Ascending aorta (tissue), 2 donors: ENCODE results near the gene EFHB. TPM values are rescaled to one million over a fixed set of nuclear protein-coding genes. Genes with fewer than 3 reads are reported as not detected.
A peak's percentile ranks its signal among the peaks of the same experiment; 100 is the strongest.
"Not testable (repeated sequence)": the region's sequence is repeated elsewhere in the genome, so short reads cannot be mapped to it uniquely, and the experiment has no call there.

ENCODE experiments used
- DNase-seq, 2 donors: peaks; one replicate each; pipeline ENCODE4 v3.0.0-alpha.2; 2019; ENCODE audit warnings: low spot score in 2 of 2
- H3K27ac ChIP-seq, 2 donors: fragments of 200-600 bp; sonication (generic); one replicate each; pipeline ENCODE4 v1.5.1; 2016 to 2017; ENCODE audit warnings: mild to moderate bottlenecking in 1 of 2
- H3K27me3 ChIP-seq: fragments of 200-600 bp; sonication (generic); one replicate; pipeline ENCODE4 v1.5.1; 2017
- H3K36me3 ChIP-seq, 2 donors: fragments of 200-600 bp; sonication (generic); one replicate each; pipeline ENCODE4 v1.5.1; 2016
- H3K4me1 ChIP-seq, 2 donors: fragments of 200-600 bp; sonication (generic); one replicate each; pipeline ENCODE4 v1.5.1; 2016 to 2017; ENCODE audit warnings: mild to moderate bottlenecking in 1 of 2
- H3K4me3 ChIP-seq, 2 donors: fragments of 200-600 bp; sonication (generic); one replicate each; pipeline ENCODE4 v1.5.1; 2016 to 2017; ENCODE audit warnings: mild to moderate bottlenecking in 1 of 2
- H3K9me3 ChIP-seq, 2 donors: fragments of 200-600 bp; sonication (generic); one replicate each; pipeline ENCODE4 v1.5.1; 2016
- CTCF ChIP-seq, 3 experiments: fragments of 200-600 bp in 2 of 3; fragments of 450-650 bp in 1 of 3; sonication (generic) in 2 of 3; IDR thresholded peaks; one replicate each; pipeline ENCODE4 v1.5.1; 2016 to 2019; ENCODE audit warnings: antibody characterized with exemption in 3 of 3, mild to moderate bottlenecking in 1 of 3, moderate library complexity in 1 of 3
- intact Hi-C: fragments of 100-400 bp; cut with DNase I; formaldehyde crosslinking; loops from one replicate; pipeline ENCODE4 v1.15.1; 2023
- total RNA-seq: library from RNA; depleted of rRNA; stranded (reverse); fragments of >200 nt; gene quantifications from one replicate; pipeline ENCODE4 v1.1.0, GENCODE V29; 2016

EFHB gene
- total RNA-seq, 1 donor from 2014 or later = not detected

- no peak for TF ChIP-seq CTCF (IDR thresholded peaks at IDR 0.05)
- Histone ChIP-seq H3K27ac (no peak overlapping the region), H3K4me3 (no peak overlapping the region), H3K4me1 (peaks cover 0 to 3% of the 10 kb centered on the region in 2 donors), H3K36me3 (no peaks in the 10 kb centered on the region), H3K27me3 (no peaks in the 10 kb centered on the region), H3K9me3 (no peaks in the 10 kb centered on the region)
- DNase-seq = no peak
- intact Hi-C loops = no loop called here
Observed at GRCh38 chr3:19886404-19886803, 47.6 kb downstream of the EFHB start.

- intact Hi-C loops = no loop called here
- Histone ChIP-seq H3K4me3 (no peak overlapping the region), H3K27me3 (no peaks in the 10 kb centered on the region), H3K36me3 (no peaks in the 10 kb centered on the region), H3K4me1 (peaks cover 0 to 3% of the 10 kb centered on the region in 2 donors), H3K9me3 (no peaks in the 10 kb centered on the region), H3K27ac (no peak overlapping the region)
- TF ChIP-seq CTCF (IDR thresholded peaks at IDR 0.05) = peak in 2 of 3 experiments; percentile 33 to 50
- DNase-seq = no peak
Observed at GRCh38 chr3:19885468-19885867, 48.5 kb downstream of the EFHB start.

- TF ChIP-seq CTCF (IDR thresholded peaks at IDR 0.05) = no peak
- H3K4me3 ChIP-seq = no peak overlapping the region
- intact Hi-C loops = no loop called here
- no peak overlapping the region for H3K27ac ChIP-seq
- no peaks in the 10 kb centered on the region for H3K27me3 ChIP-seq
- DNase-seq = no peak
- H3K36me3 ChIP-seq = no peaks in the 10 kb centered on the region
- H3K9me3 ChIP-seq = no peaks in the 10 kb centered on the region
- no peaks in the 10 kb centered on the region for H3K4me1 ChIP-seq
Observed at GRCh38 chr3:19881852-19882251, 52.2 kb downstream of the EFHB start.

DNA sequence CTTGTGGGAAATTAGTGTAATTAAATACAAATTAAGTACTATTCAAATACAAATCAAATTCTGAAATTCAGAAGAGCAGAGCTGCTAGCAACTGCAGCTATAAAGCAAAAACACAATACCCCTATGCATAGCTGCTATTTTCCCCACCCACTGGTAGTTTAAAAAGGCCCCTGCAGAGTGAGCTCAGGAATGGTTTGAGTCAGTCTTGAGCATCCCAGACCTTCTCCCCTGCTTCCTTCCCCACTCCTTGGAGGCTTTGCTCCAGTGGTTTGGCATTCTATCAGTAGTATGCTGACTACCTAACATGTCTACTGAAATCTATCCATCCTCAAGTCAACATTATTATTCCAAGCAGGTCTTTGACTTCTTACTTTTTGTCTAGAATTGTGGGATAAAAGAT is 53.0 kb downstream of the EFHB start:
- no peak for DNase-seq
- Histone ChIP-seq H3K27me3 (no peaks in the 10 kb centered on the region), H3K27ac (no peak overlapping the region), H3K4me3 (no peak overlapping the region), H3K36me3 (no peaks in the 10 kb centered on the region), H3K9me3 (no peaks in the 10 kb centered on the region), H3K4me1 (no peaks in the 10 kb centered on the region)
- intact Hi-C loops = no loop called here
- TF ChIP-seq CTCF (IDR thresholded peaks at IDR 0.05) = no peak

DNA sequence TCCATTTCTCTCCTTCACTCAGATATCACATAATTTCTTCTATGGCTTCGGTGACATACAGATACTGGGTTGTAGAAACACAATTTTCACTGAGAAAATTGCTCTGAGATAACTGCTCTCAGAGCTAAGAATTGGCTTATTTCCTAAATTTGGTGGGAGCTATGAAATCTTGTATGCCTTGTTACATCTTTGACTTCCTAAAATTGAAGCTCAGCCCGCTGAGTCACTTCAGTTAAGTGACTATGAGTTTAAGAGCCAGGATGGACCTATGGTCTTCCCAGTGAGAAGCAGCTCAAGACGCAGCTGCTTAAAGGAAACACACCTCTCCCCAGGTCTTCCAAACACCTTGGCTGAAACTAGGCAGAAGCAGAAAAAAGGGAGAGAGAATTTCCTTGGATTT is 56.4 kb downstream of the EFHB start:
- Histone ChIP-seq H3K36me3 (no peaks in the 10 kb centered on the region), H3K27ac (no peak overlapping the region)
- no peak for TF ChIP-seq CTCF (IDR thresholded peaks at IDR 0.05)

GRCh38 chr3:19866751-19867347 is 67.2 kb downstream of the EFHB start:
- TF ChIP-seq CTCF (IDR thresholded peaks at IDR 0.05) = peak; percentile 57 to 76 (median 61)
- Histone ChIP-seq H3K27ac (no peak overlapping the region), H3K36me3 (no peaks in the 10 kb centered on the region), H3K4me1 (no peaks in the 10 kb centered on the region), H3K27me3 (no peaks in the 10 kb centered on the region), H3K9me3 (no peaks in the 10 kb centered on the region), H3K4me3 (no peak overlapping the region)
- peak in 1 of 2 donors; percentile 73 for DNase-seq
- intact Hi-C loops = loop anchor here (1.0 to 5.0 kb wide), 4 partner anchors 521 to 820 kb away; partner anchors contain the start of gene KCNH8

More for the DNA sequence above, 56.4 kb downstream of the EFHB start:
- Histone ChIP-seq H3K4me1 (no peaks in the 10 kb centered on the region), H3K4me3 (no peak overlapping the region), H3K9me3 (no peaks in the 10 kb centered on the region), H3K27me3 (no peaks in the 10 kb centered on the region)
- intact Hi-C loops = no loop called here
- no peak for DNase-seq

DNA sequence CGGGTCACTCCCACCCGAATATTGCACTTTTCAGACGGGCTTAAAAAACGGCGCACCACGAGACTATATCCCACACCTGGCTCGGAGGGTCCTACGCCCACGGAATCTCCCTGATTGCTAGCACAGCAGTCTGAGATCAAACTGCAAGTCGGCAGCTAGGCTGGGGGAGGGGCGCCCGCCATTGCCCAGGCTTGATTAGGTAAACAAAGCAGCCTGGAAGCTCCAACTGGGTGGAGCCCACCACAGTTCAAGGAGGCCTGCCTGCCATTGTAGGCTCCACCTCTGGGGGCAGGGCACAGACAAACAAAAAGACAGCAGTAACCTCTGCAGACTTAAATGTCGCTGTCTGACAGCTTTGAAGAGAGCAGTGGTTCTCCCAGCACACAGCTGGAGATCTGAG is 78.7 kb downstream of the EFHB start:
- H3K27me3 ChIP-seq, H3K4me3 ChIP-seq, H3K4me1 ChIP-seq, DNase-seq, intact Hi-C loops, H3K9me3 ChIP-seq, H3K27ac ChIP-seq, H3K36me3 ChIP-seq: not testable (repeated sequence)

GRCh38 chr3:19846609-19847008 is 87.4 kb downstream of the EFHB start:
- intact Hi-C loops, H3K36me3 ChIP-seq, H3K4me1 ChIP-seq, H3K27ac ChIP-seq, H3K4me3 ChIP-seq, DNase-seq, H3K27me3 ChIP-seq: not testable (repeated sequence)
- H3K9me3 ChIP-seq = peaks cover 0 to 22% of the 10 kb centered on the region in 2 donors
